DND-41 (cell line): ENCODE results near the gene LMNTD2.

Experiments
- ATAC-seq: fragments of 200-7000 bp; cut with Tn5 transposase; 3 replicates; pipeline ENCODE4 v1.9.1; 2021; ENCODE audit warnings: low read depth; ENCODE audit not compliant: insufficient read depth
- DNase-seq: peaks from one replicate; pipeline ENCODE4 v3.0.0-alpha.2; 2020
- H2AFZ ChIP-seq: 2 replicates; pipeline ENCODE4 v1.6.0; 2012; ENCODE audit warnings: low read depth, low read length
- H3K27ac ChIP-seq: 2 replicates; pipeline ENCODE4 v1.5.1; 2012; ENCODE audit warnings: low read length, inconsistent platforms
- H3K27me3 ChIP-seq: fragments of 200-600 bp; sonication (generic); 2 replicates; pipeline ENCODE4 v1.6.0; 2012; ENCODE audit warnings: low read length, mild to moderate bottlenecking, inconsistent platforms; ENCODE audit not compliant: insufficient read depth, poor library complexity
- H3K36me3 ChIP-seq: 2 replicates; pipeline ENCODE4 v1.5.1; 2012; ENCODE audit warnings: low read length, inconsistent platforms; ENCODE audit not compliant: insufficient read depth
- H3K4me1 ChIP-seq: 2 replicates; pipeline ENCODE4 v1.5.1; 2012; ENCODE audit warnings: mild to moderate bottlenecking, low read length; ENCODE audit not compliant: insufficient read depth
- H3K4me2 ChIP-seq: 2 replicates; pipeline ENCODE4 v1.6.0; 2012; ENCODE audit warnings: mild to moderate bottlenecking, moderate library complexity, low read length, inconsistent platforms; ENCODE audit not compliant: insufficient read depth
- H3K4me3 ChIP-seq, 2 experiments: fragments of 200-600 bp in 1 of 2; shearing (Covaris generic) in 1 of 2; 2 replicates each; pipeline ENCODE4 v1.5.1; 2012 to 2016; ENCODE audit warnings: inconsistent platforms in 2 of 2, low read length in 2 of 2, mild to moderate bottlenecking in 2 of 2, low read depth in 1 of 2, moderate library complexity in 1 of 2
- H3K79me2 ChIP-seq: 2 replicates; pipeline ENCODE4 v1.6.0; 2012; ENCODE audit warnings: low read length, inconsistent platforms; ENCODE audit not compliant: insufficient read depth
- H3K9ac ChIP-seq: 2 replicates; pipeline ENCODE4 v1.6.0; 2012; ENCODE audit warnings: low read depth, mild to moderate bottlenecking, inconsistent platforms, low read length, moderate library complexity
- H3K9me3 ChIP-seq: 2 replicates; pipeline ENCODE4 v1.5.1; 2012; ENCODE audit warnings: low read length, moderate library complexity, mild to moderate bottlenecking, inconsistent platforms; ENCODE audit not compliant: insufficient read depth, severe bottlenecking
- H4K20me1 ChIP-seq: 2 replicates; pipeline ENCODE4 v1.6.0; 2012; ENCODE audit warnings: low read length; ENCODE audit not compliant: insufficient read depth
- EZH2 ChIP-seq: IDR thresholded peaks from 3 replicates; pipeline ENCODE4 v1.6.1; 2012; ENCODE audit warnings: borderline replicate concordance, low read depth, mild to moderate bottlenecking, moderate library complexity, low read length, inconsistent platforms; ENCODE audit not compliant: severe bottlenecking
- TF ChIP-seq, protein P1 (sequence below): IDR thresholded peaks from 2 replicates; pipeline ENCODE4 v1.5.1; 2012; ENCODE audit warnings: borderline replicate concordance, low read length, moderate library complexity, mild to moderate bottlenecking; ENCODE audit not compliant: poor library complexity, severe bottlenecking; ENCODE audit errors: extremely low read depth

The LMNTD2 gene

DNA sequence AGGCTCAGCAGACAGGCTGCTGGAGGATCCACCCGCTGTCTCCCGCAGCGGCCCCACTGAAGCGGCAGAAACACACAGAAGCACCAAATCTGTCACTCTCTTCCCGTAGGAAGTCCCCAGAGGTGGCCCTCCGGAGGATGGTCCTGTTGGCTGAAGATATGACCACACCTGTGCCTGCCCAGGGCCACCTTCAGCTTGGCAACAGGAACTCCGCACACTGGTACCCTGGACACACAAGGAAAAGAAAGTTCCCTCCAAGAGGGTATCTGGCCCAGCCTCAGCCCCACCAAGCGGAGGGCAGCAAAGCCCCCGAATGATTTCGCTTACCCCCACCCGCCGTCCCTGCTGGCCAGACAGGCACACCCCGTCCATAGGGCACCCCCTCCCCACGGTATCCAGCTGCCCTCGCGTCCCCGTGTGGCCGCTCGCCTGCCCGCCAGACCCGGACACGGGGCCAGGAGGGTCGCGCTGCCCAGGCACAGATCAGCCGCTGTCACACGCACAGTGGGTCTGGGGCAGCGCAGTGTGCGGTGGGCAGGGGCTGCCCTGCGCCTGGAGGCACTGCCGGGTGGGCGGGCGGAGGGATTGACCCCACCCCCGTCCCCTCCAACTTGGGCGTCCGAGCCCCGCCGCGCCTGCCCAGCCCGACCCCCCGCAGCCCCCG, 7.2 kb upstream of the LMNTD2 start:
- peak overlapping the region; percentile 96 for H3K9ac ChIP-seq
- H3K9me3 ChIP-seq, result no peaks in the 10 kb centered on the region
- H3K27me3 ChIP-seq, result no peaks in the 10 kb centered on the region
- TF ChIP-seq EZH2, result no peak
- TF ChIP-seq, protein P1, sequence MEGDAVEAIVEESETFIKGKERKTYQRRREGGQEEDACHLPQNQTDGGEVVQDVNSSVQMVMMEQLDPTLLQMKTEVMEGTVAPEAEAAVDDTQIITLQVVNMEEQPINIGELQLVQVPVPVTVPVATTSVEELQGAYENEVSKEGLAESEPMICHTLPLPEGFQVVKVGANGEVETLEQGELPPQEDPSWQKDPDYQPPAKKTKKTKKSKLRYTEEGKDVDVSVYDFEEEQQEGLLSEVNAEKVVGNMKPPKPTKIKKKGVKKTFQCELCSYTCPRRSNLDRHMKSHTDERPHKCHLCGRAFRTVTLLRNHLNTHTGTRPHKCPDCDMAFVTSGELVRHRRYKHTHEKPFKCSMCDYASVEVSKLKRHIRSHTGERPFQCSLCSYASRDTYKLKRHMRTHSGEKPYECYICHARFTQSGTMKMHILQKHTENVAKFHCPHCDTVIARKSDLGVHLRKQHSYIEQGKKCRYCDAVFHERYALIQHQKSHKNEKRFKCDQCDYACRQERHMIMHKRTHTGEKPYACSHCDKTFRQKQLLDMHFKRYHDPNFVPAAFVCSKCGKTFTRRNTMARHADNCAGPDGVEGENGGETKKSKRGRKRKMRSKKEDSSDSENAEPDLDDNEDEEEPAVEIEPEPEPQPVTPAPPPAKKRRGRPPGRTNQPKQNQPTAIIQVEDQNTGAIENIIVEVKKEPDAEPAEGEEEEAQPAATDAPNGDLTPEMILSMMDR, result no peak
- peaks cover 28% of the 10 kb centered on the region for H4K20me1 ChIP-seq
- H2AFZ ChIP-seq, result peak overlapping the region; percentile 43; the same call in 1 of the 2 replicates
- DNase-seq (no peak), ATAC-seq (no peak; the same call in 2 of the 3 replicates)
- H3K4me2 ChIP-seq, result peak overlapping the region; percentile 88
- H3K4me1 ChIP-seq, result peaks cover 35% of the 10 kb centered on the region
- H3K79me2 ChIP-seq, result peaks cover 13% of the 10 kb centered on the region; the same call in 1 of the 2 replicates
- H3K27ac ChIP-seq, result peak overlapping the region; percentile 40; the same call in 1 of the 2 replicates
- H3K36me3 ChIP-seq, result peaks cover 38% of the 10 kb centered on the region
- H3K4me3 ChIP-seq, result peak overlapping the region; percentile 33 to 76

DNA sequence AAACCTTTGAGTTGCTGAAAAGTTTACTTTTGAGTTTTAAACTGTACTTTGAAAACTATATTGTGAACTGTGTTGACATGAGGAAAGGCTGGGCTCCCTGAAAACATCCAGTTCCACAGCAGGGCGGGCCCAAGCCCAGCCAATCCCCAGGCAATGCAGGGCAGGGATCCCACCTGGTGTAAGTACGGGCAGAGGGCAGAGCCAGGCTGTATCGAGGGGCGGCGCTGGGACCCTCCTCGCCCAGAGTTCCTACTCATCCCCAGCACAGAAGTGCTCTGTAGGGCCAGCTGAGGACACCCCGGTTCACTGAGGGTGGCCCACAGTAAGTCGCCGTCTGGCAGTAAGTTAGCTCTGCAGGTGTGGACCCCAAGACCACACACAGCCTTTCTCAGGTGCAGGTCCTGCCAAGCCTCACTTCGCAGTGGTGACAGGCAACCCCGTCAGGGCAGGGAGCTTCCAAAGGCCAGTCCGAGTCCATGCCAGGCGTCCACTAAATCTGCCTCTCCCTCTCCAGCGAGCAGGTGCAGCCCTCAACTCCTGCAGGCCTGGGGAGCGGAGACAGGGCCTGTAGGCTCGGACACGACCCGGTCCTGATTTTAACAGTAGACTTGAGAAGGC, 6.6 kb upstream of the LMNTD2 start:
- Histone ChIP-seq H3K27me3 (no peaks in the 10 kb centered on the region), H3K9me3 (no peaks in the 10 kb centered on the region), H3K36me3 (peaks cover 44% of the 10 kb centered on the region), H3K4me1 (peaks cover 41% of the 10 kb centered on the region), H3K4me2 (peak overlapping the region; percentile 88), H2AFZ (no peak overlapping the region), H3K27ac (peak overlapping the region; percentile 40; the same call in 1 of the 2 replicates), H3K9ac (peak overlapping the region; percentile 96), H4K20me1 (peaks cover 35% of the 10 kb centered on the region), H3K4me3 (peak overlapping the region; percentile 33 to 76; a peak in 3 of 4 replicates), H3K79me2 (peaks cover 13% of the 10 kb centered on the region; the same call in 1 of the 2 replicates)
- ATAC-seq (no peak), DNase-seq (no peak)
- TF ChIP-seq, protein P1, result no peak
- TF ChIP-seq EZH2, result no peak

DNA sequence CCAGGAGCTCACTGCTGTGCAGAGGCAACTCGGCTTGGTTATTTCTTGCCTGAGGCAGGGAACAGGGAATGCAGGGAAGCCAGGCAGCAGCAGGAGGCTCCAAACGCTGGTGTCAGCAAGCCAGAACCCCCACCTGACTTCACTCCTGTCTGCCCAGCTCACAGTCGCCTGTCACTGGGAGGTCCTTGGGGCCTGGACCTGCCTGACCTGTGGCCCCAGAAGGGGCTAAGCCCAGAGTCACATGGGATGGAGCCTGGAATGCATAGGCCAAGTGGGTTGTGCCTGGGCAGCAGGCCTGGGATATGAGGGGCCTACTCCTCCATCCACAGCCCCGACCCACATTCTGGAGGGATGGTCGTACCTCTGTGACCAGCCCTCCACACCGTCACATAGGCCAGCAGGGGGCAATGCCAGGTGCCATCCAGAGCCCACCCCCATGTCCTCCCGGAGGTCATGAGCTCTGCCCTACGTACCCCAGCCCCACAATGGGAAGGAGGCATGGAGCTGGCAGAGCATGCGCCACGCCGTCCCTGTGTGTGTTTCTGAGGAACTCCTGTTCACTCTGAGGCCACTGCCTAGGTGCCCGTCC, 5.5 kb upstream of the LMNTD2 start:
- Histone ChIP-seq H2AFZ (no peak overlapping the region), H3K27me3 (no peaks in the 10 kb centered on the region), H3K4me2 (0 out of 2 replicates have a peak overlapping the region, but pooled peaks have one; percentile 15), H4K20me1 (peaks cover 43% of the 10 kb centered on the region), H3K36me3 (peaks cover 45% of the 10 kb centered on the region), H3K27ac (no peak overlapping the region), H3K4me1 (peaks cover 51% of the 10 kb centered on the region), H3K4me3 (no peak overlapping the region), H3K9ac (peak overlapping the region; percentile 96; the same call in 1 of the 2 replicates), H3K79me2 (peaks cover 20% of the 10 kb centered on the region), H3K9me3 (no peaks in the 10 kb centered on the region)
- TF ChIP-seq, protein P1, result no peak
- TF ChIP-seq EZH2, result no peak
- DNase-seq, result no peak
- no peak for ATAC-seq
